ENCODE data around the gene IDI1. TPM values are rescaled to one million over a fixed set of nuclear protein-coding genes. Genes with fewer than 3 reads are reported as not detected.
A peak's percentile ranks its signal among the peaks of the same experiment; 100 is the strongest.

The IDI1 gene
- total and polyA plus RNA-seq, 2 of the 13 experiments (the other 11 are each of a cell fraction or from before 2014, with no cell fraction given): 44.4 to 145 TPM

- WGBS (ENCODE audit: low lambda C conversion rate): no CpG with 5 or more reads among the region's 37 CpGs
- Histone ChIP-seq H3K27me3 (ENCODE audit: control insufficient read depth in 1 of 2, insufficient read depth in 2 of 2, low read length in 2 of 2) (no peaks in the 10 kb centered on the region; a peak in 1 of 5 replicates), H3K4me2 (ENCODE audit: low read depth, low read length) (peak overlapping the region; percentile 64), H3K36me3 (replicated peaks in 1 of 2; ENCODE audit: control insufficient read depth in 1 of 2, insufficient read depth in 2 of 2, low read length in 2 of 2) (peaks cover 3 to 16% of the 10 kb centered on the region in 2 experiments; a peak in 4 of 5 replicates), H3K4me3 (replicated peaks in 1 of 3; ENCODE audit: insufficient read depth in 1 of 3, low read depth in 2 of 3, low read length in 3 of 3) (peak overlapping the region; percentile 80 to 98 (median 93)), H3K9ac (ENCODE audit: insufficient read depth, low read depth, low read length) (peak overlapping the region; percentile 94), H2AFZ (ENCODE audit: low read length) (no peak overlapping the region), H3K4me1 (ENCODE audit: insufficient read depth, low read length) (peaks cover 59% of the 10 kb centered on the region), H3K79me2 (ENCODE audit: insufficient read depth, low read length) (peaks cover 80% of the 10 kb centered on the region), H3K27ac (ENCODE audit: extremely low read length, insufficient read depth, low read length) (peak overlapping the region; percentile 96), H3K9me3 (ENCODE audit: low read length) (no peaks in the 10 kb centered on the region), H4K20me1 (ENCODE audit: insufficient read depth, low read length) (peaks cover 50% of the 10 kb centered on the region)
- ChIA-PET POLR2A (interaction anchor here (1.0 to 1.9 kb wide), 13 partner anchors 9 to 117 kb away, joined by 3 to 15 read pairs (median 5); partner anchors contain the start of genes GTPBP4 and LARP4B), CTCF (ENCODE audit: low intra/inter-chr PET ratio, low total read pairs) (no interaction called here)
- TSS peak; percentile 75 for BruUV-seq (replicated peaks)
- DNase-seq (ENCODE audit: low spot score) (peak; percentile 9), FAIRE-seq (no peak), ATAC-seq (no peak)
- in situ Hi-C loops (cut with HindIII; ENCODE audit: extremely low pct_ligation_motif_present, low pct_unique_long_range_greater_than_20kb): no loop called here
- intact Hi-C loops (cut with micrococcal nuclease; ENCODE audit: unreplicated experiment): loop anchor here (2.0 to 5.0 kb wide), 2 partner anchors 61 to 118 kb away; partner anchors contain the start of genes GTPBP4 and LARP4B
- TF ChIP-seq ZNF329 (CRISPR knock-in tag; IDR thresholded peaks at IDR 0.05; ENCODE audit: low read depth): no peak
- no peak for TF ChIP-seq SP2 (CRISPR knock-in tag; IDR thresholded peaks at IDR 0.05)
- 0 out of 2 replicates have a peak, but pooled peaks have one; percentile 24 for TF ChIP-seq ZNF616 (CRISPR knock-in tag; IDR thresholded peaks at IDR 0.05; ENCODE audit: low read depth)
- TF ChIP-seq FOXO4 (CRISPR knock-in tag; conservative IDR thresholded peaks at IDR 0.05): 0 out of 2 replicates have a peak, but pooled peaks have one; percentile 8
- TF ChIP-seq ZBTB7A (CRISPR knock-in tag; IDR thresholded peaks at IDR 0.05): 0 out of 2 replicates have a peak, but pooled peaks have one; percentile 0
- TF ChIP-seq ZNF878 (CRISPR knock-in tag; IDR thresholded peaks at IDR 0.05): no peak
- no peak for TF ChIP-seq ZNF790 (CRISPR knock-in tag; IDR thresholded peaks at IDR 0.05; ENCODE audit: borderline replicate concordance)
- TF ChIP-seq ZC3H4 (CRISPR knock-in tag; IDR thresholded peaks at IDR 0.05; ENCODE audit: borderline replicate concordance): no peak
- TF ChIP-seq ZNF275 (CRISPR knock-in tag; IDR thresholded peaks at IDR 0.05; ENCODE audit: borderline replicate concordance): no peak
- TF ChIP-seq GATA4 (IDR thresholded peaks at IDR 0.05; ENCODE audit: borderline replicate concordance, low read depth): no peak
- no peak for TF ChIP-seq ZNF709 (CRISPR knock-in tag; IDR thresholded peaks at IDR 0.05)
- TF ChIP-seq TGIF2 (CRISPR knock-in tag; IDR thresholded peaks at IDR 0.05): no peak
- TF ChIP-seq ZNF468 (CRISPR knock-in tag; IDR thresholded peaks at IDR 0.05): no peak
- TF ChIP-seq BRD4 (CRISPR knock-in tag; IDR thresholded peaks at IDR 0.05): no peak
- TF ChIP-seq SMYD3 (CRISPR knock-in tag; IDR thresholded peaks at IDR 0.05): no peak
- no peak for TF ChIP-seq TCF7L2 (IDR thresholded peaks at IDR 0.05; ENCODE audit: low read depth, low read length)
- no peak for TF ChIP-seq ZNF124 (CRISPR knock-in tag; IDR thresholded peaks at IDR 0.05)
- TF ChIP-seq ZBTB21 (CRISPR knock-in tag; IDR thresholded peaks at IDR 0.05): no peak
- TF ChIP-seq HIC2 (CRISPR knock-in tag; IDR thresholded peaks at IDR 0.05; ENCODE audit: low read depth): no peak
- no peak for TF ChIP-seq MIXL1 (CRISPR knock-in tag; IDR thresholded peaks at IDR 0.05)
- no peak for TF ChIP-seq REL (CRISPR knock-in tag; conservative IDR thresholded peaks at IDR 0.05)
Observed at GRCh38 chr10:1048349-1048731, 579 bp downstream of the IDI1 start.
